D341Med (cell line): ENCODE data around the gene GLT6D1.

Experiments used
- DNase-seq: peaks from one replicate; pipeline ENCODE4 v3.0.0; 2012; ENCODE audit warnings: low spot score

Gene GLT6D1

DNA sequence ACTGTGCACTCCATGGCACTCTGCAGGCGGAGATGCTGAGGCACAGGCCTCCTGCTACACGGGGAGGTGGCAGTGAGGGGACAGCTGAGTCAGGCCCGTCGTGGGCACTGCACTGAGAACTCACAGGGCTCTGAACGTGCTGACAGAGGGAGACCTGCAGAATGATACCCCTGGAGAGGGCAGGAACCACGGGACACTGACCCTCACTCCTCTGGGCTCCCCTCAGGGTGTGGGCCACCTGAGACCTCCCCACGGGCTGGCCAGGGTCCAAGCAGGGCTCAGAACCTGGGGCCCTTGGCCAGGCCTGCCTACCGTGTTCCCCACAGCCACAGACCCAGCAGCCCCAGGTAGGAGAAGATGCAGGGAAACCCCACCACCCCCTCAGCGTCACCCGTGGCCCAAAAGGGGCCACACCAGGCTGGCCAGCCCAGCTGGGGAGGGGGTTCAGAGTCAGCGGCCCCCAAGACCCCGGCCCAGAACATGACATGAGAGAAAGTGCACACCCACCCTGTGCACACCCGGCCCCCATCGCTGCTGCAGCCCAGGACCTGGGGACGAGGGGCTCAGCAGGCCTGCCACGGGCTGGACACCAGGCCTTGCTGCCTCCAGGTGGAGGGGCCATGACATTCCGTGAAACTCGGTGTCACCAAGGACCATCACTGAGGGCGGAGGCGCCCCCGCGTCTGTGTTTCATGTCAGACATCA is 30.9 kb downstream of the GLT6D1 start:
- DNase-seq, result no peak

DNA sequence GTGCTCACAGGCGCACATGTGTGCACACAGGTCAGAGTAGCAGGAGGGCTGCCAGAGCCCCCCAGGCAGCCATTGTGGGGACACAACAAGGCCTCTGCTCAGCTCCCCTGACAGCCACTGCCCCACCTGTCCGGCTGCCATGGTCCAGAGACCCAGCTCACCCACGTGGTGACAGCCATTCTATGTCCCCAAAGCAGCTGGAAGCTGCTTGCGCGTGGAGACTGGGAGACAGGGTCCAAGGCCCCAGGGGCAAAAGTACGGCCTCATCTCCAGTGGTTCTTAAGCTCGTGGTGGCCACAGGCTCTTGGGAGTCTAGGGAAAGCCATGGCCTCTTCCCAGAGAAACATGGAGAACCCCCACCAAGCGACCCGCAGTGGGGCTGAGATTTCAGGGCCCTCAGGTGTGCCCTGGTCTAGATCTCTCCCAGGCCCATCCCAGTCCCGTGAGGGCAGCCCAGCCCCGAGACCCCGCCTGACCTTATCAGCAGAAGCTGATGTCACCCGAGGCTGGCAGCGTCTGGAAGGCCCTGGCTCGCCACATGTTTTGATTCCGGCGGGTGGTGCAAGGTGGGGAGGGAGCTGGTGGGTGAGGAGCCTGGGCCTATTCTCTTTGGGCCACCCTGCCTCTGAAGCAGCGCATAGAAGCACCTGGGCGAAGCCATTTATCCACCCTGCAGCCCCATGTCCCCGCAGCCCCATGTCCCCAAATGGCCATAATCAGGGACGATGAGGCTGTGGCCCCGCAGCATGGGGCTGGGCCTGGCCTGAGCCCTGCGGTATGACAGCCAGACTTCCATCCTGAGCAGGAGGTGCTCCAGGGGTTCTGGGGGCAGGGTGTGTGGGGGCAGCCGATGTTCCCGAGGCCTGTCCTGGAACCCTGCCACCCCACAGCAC is 31.7 kb downstream of the GLT6D1 start:
- DNase-seq, result no peak

DNA sequence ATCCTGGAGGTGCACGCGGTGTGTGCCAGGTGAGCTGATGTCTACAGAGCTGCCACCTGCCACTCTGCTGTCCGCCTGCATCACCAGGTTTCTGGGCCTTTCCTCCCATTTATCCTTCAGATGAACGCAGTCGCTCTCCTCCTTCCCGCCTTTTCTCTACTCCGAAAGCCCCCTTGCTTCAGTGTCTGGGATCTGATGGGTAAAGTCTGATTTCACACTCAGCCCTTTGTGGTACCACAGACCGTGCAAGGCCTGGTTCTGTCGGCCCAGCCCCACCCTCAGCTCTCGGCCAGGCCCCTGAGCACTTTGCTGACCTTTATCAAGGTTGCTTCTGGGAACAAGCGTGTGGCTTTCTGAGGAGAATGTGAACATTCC is 32.5 kb downstream of the GLT6D1 start:
- DNase-seq, result no peak

DNA sequence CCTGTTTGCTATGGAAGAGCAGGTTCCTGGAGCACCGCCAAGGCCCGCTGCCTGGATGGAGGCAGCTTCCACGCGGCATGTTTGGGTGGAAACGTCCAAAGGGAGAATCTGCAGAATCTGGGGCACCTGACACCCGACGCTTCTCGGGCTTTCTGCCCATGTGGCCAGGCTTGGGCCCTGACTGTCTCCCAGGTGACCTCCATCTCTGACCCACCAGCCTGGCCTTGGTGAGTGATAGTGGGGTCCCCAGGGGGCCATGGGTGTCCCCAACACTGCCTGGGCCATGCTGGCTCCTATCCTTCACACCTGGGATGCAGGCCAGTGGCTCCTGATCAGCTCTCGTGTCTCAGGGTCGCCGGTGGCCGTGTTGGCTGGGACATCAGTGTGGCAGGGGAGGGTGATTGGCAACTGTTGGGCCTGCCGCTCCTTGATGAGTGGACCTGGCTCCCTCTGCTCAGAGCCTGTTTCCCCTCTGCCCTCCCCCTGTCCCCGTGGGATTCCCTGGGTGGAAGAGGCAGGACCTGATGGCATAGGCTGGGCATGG is 34.0 kb downstream of the GLT6D1 start:
- peak; percentile 20 for DNase-seq

DNA sequence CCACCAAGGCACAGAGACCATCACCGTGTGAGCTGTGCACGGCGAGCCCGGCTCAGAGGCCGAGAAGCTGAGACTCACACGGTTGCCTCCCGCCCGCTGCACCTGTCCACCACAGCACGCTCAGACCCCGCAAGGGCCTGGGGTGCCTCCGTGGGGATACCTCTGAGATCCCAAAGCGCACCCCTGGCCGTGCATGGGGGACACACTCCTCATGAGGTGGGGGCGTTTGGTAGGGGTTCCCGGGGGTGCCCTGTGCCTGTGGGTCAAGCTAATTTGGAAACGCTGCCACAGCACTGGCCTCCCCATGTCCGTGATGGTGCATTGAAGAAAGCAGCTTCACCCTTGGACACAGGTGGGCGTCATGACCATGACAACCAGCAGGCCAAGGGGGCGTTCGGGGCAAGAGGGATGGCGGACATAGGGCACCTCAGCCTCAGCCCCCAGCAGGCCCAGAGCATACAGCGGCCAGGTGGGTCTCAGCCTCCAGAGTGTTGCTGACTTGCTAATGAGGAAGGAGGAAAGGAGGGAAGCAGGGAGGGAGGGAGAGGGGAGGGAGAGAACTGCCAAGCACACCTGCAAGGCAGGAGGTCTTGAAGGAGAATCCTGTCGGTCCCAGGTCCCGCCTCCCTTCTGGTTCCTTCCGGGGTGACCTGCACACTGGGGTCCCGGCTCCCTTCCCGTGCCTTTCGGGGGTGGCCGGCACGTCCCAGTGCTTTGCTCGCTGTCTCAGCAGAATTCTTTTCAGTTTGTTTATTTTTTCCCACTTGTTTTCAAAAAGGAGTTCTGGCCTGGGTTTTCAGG is 34.7 kb downstream of the GLT6D1 start:
- DNase-seq, result peak; percentile 32

DNA sequence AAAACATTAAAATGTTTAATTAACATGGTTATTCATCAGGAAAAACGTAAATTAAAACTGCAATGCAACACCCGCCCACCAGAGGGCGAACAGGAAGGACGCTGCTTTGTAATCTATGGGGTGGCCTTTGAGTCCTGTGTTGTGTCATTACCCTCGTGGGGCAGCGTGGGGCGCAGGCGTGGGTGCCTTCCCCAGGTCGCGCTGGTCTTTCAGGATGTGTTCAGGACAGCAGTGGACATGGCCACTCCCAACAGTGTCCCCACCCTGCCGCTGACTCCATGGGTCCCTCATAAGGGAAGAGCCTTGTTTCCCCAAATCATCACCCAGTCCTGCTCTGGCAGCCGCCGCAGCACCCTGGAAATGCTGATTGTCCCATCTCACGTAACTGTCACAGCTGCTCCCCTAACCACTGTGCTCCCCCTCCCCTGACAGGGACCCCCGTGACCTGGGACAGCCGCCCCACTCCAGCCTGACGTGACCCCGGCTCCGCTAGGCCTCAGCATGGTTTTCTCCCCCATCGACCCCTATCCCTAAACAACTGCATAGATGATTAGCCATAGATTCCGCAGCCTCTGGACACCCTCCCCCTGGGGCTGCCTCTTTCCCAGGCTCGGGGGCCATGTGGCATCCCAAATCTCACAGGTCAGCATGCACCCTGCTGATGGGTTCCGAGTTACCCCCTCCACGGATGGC is 36.4 kb downstream of the GLT6D1 start:
- peak; percentile 72 for DNase-seq

DNA sequence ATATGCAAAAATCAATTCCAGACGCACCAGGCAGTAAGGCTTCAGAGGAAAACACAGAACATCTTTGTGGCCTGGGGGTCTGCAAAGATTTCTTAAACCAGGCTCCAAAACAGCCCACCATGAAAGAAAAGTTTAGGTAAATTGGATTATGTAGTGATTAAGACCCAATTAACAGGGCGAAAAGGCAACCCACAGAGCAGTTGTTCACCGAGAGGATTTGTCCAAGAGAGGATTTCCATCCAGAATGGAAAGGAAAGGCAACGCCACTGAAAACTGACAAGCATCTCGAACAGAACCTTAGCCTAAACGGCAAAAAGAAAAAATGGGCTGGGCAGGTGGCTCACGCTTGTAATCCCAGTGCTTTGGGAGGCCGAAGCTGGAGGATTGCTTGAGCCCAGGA is 37.4 kb downstream of the GLT6D1 start:
- no peak for DNase-seq

DNA sequence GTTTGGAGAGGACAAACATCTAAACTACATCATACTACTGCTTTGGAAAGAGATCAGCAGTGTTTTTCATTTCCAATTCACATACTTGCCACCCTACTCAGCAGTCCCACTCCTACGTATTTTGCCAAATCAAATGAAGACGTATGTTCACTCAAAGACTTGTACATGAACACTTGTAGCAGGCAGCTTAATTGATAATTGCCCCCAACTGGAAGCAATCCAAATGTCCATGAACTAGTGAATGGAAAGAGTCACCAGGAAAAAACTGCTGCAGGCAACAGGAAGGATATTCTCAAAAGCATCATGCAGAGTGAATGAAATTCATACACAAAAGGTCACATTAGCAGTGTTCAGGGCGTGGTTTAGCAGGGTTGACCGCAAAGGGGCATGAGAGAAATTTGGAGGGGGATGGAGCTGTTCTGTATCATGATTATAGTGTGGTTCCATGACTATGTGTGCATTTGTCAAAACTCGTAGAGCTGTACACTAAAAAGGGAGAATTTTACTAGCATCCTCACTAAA is 39.0 kb downstream of the GLT6D1 start:
- no peak for DNase-seq

DNA sequence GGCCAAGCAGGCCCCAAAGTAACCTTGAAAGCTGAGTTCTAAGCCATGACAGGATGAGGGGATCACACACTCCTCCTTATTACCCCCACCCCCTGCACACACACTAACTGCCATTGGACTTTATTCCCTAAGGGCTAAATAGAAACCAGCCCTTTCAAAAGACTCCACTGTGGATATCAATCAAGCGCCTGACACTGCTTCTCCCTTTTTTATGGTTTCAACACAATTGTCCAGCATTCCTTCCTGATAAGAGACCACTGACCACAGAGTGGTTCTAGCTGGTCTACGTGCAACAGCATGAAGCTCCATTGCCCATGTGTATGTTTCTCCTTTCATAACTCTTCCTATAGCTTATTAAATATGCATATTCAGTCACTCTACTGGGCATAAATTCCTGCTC is 43.1 kb downstream of the GLT6D1 start:
- DNase-seq, result no peak

DNA sequence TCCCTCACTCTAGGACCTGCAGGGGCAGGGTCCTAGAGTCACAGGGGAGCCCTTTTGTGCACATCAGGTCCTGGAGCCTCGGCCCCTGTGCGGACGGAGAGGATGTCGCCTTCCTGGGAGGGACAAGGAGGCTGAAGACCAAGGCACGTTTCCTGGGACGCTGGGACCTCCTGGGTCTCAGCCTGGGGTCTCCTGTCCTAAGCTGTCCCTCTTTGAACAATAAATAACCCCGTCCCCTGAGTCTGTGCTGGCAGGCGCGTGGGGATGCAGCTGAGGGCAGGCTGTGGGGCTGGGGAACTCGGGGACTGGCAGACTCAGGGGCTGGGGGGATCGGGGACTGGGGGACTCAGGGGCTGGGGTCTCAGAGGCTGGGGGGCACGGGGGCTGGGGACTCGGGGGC is 46.7 kb downstream of the GLT6D1 start:
- DNase-seq, result no peak

DNA sequence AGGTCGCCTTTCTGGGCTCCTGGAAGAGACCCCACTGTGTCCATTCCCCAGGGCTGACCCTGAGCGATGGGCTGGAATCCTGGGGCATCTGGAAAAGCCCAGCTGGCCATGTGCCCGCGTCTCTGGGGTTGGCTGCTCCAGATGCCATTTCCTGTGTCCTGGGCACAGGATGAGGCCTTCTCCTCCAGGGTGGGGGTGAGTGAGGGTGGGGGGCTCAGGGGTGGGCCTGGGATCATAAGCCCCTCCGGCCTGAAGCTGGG is 47.1 kb downstream of the GLT6D1 start:
- peak; percentile 21 for DNase-seq

DNA sequence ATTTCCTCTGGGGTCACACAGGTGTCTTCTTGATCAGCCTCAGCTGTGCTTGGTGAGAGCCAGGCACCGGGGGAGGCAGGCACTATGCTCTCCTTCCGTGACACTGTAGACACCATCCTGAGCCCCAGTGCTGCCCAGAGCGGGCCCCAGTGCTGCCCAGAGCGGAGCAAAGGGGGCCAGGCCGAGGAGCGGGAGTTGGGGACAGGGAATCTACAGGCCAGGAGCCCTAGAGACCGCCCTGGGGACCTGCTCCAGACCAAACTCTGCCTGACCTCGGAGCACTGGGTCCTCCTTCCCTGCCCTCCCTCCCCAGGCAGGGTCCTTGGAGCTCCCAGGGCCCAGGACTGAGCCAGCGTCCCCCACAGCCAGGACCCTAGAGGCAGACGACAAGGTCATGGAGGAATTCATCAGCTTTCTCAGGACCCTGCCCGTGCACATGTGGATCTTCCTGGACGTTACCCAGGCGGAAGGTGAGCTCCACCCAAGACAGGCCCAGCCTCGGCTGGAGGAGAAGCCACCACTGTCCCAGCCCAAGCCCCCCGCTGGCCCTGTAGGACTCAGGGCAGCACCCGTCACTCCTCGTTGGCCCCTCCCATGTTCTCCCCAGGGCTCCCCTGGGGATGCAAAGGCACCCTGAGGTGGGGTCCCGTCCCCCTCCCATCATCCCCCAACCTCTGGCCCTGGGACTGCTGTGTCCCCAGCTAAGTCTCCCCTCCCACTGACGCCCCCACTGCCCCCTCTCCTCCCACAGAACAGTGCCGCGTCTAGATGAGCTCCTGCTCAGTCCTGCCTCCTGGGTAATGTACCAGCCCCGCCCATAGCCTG is 47.6 kb downstream of the GLT6D1 start:
- peak; percentile 30 for DNase-seq

DNA sequence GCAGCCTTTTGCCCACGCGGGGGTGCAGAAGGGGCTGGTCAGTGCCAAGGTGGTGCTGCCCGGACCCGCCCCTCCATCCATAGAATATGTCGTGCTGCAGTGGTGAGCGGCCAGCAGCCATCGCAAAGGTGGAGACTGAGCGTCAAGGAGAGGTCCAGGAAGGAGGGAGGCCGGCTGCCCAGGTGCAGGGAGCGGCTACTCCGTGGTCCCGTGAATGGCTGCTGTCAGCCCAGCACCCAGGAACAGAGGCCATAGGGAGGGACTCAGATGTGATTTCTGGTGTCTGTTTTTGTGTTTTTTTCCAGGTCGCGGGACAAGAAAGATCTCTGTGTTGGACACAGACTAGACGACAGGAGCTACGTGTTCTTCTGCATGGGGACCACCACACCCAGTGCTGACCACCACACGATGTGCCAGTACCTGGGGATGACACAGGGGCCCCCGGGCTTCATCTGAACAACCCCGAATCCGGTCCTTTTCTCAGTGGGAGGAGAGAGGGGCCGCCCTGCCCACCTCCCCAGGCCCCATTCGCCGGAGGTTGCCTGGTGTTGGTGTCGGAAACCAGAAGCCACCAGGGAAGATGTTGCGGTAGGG is 48.8 kb downstream of the GLT6D1 start:
- DNase-seq, result no peak

DNA sequence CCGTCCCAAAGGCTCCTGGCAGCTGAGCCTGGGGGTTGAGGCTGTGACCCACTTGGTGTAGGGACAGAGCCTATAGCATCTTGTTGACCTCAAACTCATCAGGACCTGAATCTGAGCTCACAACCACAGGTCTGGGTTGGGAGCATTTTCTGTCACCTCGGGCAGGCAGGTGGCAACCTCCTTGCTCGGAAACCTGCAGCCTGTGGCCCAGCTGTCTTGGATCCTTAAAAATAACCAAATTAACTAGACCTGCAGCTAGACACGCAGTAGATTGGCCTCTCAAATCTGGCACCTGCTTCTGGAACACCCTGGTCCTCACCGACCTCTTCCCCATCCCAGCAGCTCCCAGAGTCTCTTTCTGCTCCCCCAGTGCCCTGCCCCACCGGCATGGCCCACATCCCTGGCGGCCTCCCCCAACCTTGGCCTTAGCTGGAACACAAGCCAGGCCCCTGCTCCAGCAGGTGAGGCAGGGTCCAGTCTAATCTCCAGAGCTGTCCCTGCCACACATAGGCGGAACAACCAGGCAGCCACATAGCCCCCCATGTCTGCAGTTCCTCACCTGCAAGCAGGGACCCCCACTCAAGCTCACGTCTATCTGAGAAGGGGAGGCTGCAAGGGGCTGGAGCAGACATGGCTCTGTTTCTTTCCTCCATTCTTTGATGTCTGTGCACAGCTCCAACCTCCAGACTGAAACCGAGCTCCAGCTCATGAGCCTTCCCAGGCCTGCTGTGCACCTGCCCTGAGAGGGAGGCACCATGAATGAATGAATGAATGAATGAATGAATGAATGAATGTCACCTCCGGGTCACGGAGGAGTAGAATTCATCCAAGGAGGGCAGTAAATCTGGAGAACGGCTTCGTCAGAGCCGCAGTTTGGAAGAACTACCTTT is 49.5 kb downstream of the GLT6D1 start:
- no peak for DNase-seq

DNA sequence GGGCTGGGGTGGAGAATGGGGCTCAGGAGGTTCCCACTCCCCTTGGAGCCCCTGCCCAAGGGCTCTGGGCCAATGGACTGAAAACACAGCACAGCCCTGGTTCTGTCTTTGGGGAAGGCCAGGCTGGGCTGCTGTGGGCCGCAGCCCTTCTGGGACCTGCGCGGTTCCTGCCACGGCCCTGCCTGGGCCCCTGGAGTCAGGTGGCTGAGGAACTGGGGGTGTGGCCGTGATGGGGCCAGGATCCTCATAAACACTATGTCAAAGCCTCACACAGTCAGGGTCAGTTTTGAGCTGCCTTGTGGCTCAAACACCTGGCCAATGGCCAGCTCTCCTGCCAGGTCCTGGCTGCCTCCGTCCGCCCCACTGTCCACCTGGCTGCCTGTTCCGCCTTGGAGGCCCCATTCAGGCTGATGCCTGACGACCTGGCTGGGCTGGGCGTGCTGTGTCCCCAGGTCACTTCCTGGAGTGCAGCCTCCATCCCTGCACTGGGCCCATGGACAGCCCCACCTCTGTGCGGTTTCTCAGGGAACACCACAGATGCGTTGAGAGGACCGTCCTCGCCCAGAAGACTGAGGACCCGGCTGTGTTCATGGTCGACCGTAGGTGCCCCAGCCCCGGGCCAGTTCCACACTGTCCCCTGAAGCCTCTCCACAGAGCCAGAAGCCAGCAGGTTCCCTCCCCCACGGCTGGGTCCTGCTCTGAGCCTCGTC is 50.3 kb downstream of the GLT6D1 start:
- no peak for DNase-seq

DNA sequence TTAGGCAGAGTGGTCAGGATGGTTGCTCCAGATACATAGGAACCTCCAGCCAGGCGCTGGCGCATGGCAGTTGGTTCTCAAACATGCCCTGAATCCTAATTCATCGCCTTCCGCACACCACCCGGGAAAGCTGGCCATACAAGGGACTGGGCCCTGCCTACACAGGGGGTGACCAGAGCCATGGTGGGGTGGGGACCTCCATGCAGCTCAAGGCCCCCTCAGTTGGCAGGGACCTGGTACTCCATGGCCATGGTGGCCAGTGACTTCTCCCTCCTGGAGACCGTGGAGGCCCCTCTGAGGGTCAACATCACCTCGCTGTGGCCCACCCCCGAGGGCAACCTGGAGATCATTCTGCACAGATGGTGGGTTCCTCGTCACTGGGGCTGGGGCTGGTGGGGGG is 51.0 kb downstream of the GLT6D1 start:
- DNase-seq, result no peak

DNA sequence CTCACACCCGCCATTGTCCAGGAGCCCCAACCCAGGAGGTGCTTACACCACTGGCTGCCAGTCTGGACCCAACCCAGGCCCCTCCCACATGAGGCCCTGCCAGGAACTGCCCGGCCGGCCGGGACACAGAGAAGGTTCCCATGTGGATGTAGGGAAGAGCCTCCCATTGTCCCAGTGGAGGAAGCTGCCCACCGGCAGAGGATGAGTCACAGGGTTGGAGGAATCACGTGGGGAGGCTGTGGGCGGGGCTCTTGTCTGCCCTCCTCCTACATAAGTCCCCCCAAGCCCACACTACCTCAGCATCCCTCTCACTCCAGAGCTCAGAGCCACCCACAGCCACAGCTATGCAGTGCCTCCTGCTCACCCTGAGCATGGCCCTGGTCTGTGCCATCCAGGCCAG is 51.7 kb downstream of the GLT6D1 start:
- DNase-seq, result no peak

DNA sequence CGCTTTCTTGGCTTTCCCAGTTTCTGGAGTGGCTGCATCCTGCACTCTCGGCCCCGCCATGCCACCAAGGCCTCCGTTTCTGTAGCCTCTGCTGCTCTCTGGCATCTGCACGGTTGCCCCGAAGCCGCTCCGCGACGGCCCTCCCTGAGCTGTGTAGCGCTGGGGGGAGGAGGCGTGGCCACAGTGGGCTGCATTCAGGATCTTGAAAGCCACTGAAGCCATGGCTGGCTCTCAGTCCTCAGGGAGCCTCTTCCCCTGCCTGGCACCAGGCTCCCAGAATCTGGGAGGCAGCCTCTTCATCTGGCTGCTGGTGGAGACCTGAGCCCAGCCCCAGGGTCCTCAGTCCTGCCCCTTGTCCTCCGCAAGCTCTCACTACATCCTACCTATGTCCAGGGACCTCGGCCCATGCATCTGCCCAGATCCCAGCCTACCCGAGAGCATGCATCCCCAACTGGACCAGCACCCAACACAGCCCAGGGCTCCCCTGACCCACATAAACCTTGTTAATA is 52.7 kb downstream of the GLT6D1 start:
- DNase-seq, result no peak

DNA sequence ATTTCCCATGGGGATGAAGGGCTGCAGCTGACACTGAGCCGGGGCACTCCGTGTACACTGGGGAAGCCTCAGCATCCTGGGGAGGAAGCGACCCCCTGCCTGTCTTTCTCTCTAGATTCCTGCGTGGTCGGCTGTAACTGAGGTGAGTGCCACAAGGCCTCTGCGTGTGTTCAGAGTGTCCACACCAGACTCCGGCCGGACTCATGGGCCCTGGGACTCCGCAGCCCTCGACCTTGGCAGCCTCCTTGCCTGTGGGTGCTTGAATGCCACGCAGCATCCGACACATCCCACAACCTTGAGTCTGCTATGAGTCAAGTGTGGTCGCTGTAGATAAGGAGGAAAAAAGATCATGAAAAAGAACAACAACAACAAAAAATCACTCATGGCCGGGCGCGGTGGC is 54.4 kb downstream of the GLT6D1 start:
- no peak for DNase-seq
